Endodermal cell (in vitro differentiated cells): ENCODE results near the gene FBXL5. TPM values are rescaled to one million over a fixed set of nuclear protein-coding genes. Genes with fewer than 3 reads are reported as not detected.

Experiments used
- DNase-seq: peaks from one replicate; pipeline ENCODE4 v3.0.0-alpha.2; 2017
- H3K27ac ChIP-seq: 2 replicates; pipeline ENCODE4 v1.5.1; 2013; ENCODE audit warnings: mild to moderate bottlenecking, low read depth, low read length, moderate library complexity
- H3K27me3 ChIP-seq: 2 replicates; pipeline ENCODE4 v1.6.1; 2013; ENCODE audit warnings: mild to moderate bottlenecking, low read length, moderate library complexity; ENCODE audit not compliant: insufficient read depth, control insufficient read depth, poor library complexity, severe bottlenecking
- H3K36me3 ChIP-seq: 2 replicates; pipeline ENCODE4 v1.7.0; 2013; ENCODE audit warnings: mild to moderate bottlenecking, low read length, moderate library complexity; ENCODE audit not compliant: control insufficient read depth, insufficient read depth
- H3K4me1 ChIP-seq: one replicate; pipeline ENCODE4 v1.7.0; 2013; ENCODE audit warnings: low read length; ENCODE audit not compliant: control insufficient read depth, insufficient read depth
- H3K4me3 ChIP-seq: 2 replicates; pipeline ENCODE4 v1.5.1; 2013; ENCODE audit warnings: mild to moderate bottlenecking, low read length, moderate library complexity
- H3K9ac ChIP-seq: 2 replicates; pipeline ENCODE4 v1.6.1; 2013; ENCODE audit warnings: mild to moderate bottlenecking, low read length, moderate library complexity; ENCODE audit not compliant: poor library complexity, severe bottlenecking; ENCODE audit errors: extremely low read depth
- H3K9me3 ChIP-seq: 2 replicates; pipeline ENCODE4 v1.6.1; 2013; ENCODE audit warnings: mild to moderate bottlenecking, low read length, moderate library complexity; ENCODE audit not compliant: control insufficient read depth
- H3K27ac Mint-ChIP-seq: 2 replicates; pipeline ENCODE4 v1.8.0; 2020; ENCODE audit warnings: mixed read lengths
- H3K27me3 Mint-ChIP-seq: 2 replicates; pipeline ENCODE4 v1.8.0; 2021; ENCODE audit warnings: mild to moderate bottlenecking, mixed read lengths; ENCODE audit not compliant: insufficient read depth
- H3K36me3 Mint-ChIP-seq: 2 replicates; pipeline ENCODE4 v1.8.0; 2020; ENCODE audit warnings: low read depth, mixed read lengths
- H3K4me1 Mint-ChIP-seq: 2 replicates; pipeline ENCODE4 v1.8.0; 2020; ENCODE audit warnings: mixed read lengths
- H3K4me3 Mint-ChIP-seq: 2 replicates; pipeline ENCODE4 v1.8.0; 2020; ENCODE audit warnings: mild to moderate bottlenecking, moderate library complexity, mixed read lengths
- H3K9me3 Mint-ChIP-seq: 2 replicates; pipeline ENCODE4 v1.8.0; 2020; ENCODE audit warnings: mild to moderate bottlenecking, mixed read lengths
- CTCF ChIP-seq: fragments of 200-600 bp; sonication (generic); conservative IDR thresholded peaks from 2 replicates; pipeline ENCODE4 v1.5.0; 2021; ENCODE audit warnings: antibody characterized with exemption, mild to moderate bottlenecking
- WGBS, 2 experiments: methylation state at CpG; one replicate each; pipeline versions ENCODE4 v1.1.5 to v1.1.7; 2013; ENCODE audit warnings: missing lambda C conversion rate in 2 of 2, mixed read lengths in 1 of 2; ENCODE audit not compliant: insufficient coverage in 1 of 2, insufficient read length in 1 of 2; 5-methylcytosine and 5-hydroxymethylcytosine counted together
- total RNA-seq, 2 donors: library from RNA; stranded (reverse); fragmentation: NEBNext Ultra II Directional in 1 of 2; extraction: Animal tissue kit (Norgen Biotek cat#: 25700) in 1 of 2; gene quantifications; 2 replicates in 1 of 2; 3 replicates in 1 of 2; pipeline ENCODE4 v1.2.1, GENCODE V29; 2021

FBXL5 gene
- total RNA-seq, 2 donors from 2014 or later = 60.3 to 88.4 TPM

GRCh38 chr4:15584785-15585184 lies 70.4 kb downstream of the FBXL5 start:
- Histone ChIP-seq H3K4me1 (no peaks in the 10 kb centered on the region), H3K9me3 (peaks cover 7% of the 10 kb centered on the region), H3K4me3 (no peak overlapping the region), H3K27ac (no peak overlapping the region), H3K27me3 (no peaks in the 10 kb centered on the region), H3K9ac (no peak overlapping the region), H3K36me3 (no peaks in the 10 kb centered on the region)
- no peak for TF ChIP-seq CTCF
- no peak overlapping the region for H3K4me3 Mint-ChIP-seq
- peaks cover 9% of the 10 kb centered on the region for H3K9me3 Mint-ChIP-seq
- DNase-seq = no peak
- WGBS, 2 experiments = 94% methylated on average over 1 of the region's 1 CpG; no CpG with 5 or more reads in 1 of the 2 experiments
- no peaks in the 10 kb centered on the region for H3K4me1 Mint-ChIP-seq
- H3K27ac Mint-ChIP-seq = no peak overlapping the region
- H3K36me3 Mint-ChIP-seq = peaks cover 32% of the 10 kb centered on the region
- H3K27me3 Mint-ChIP-seq = no peaks in the 10 kb centered on the region

- no peak overlapping the region for H3K27ac ChIP-seq
Observed at GRCh38 chr4:15577508-15577907, 77.6 kb downstream of the FBXL5 start.

GRCh38 chr4:15575966-15576365 lies 79.2 kb downstream of the FBXL5 start:
- Histone ChIP-seq H3K4me3 (no peak overlapping the region), H3K9me3 (no peaks in the 10 kb centered on the region), H3K4me1 (peaks cover 2% of the 10 kb centered on the region), H3K27ac (no peak overlapping the region), H3K27me3 (no peaks in the 10 kb centered on the region), H3K9ac (no peak overlapping the region), H3K36me3 (no peaks in the 10 kb centered on the region)
- TF ChIP-seq CTCF = no peak
- 82 to 92% methylated on average over 1 to 2 of the region's 2 CpGs for WGBS, 2 experiments
- Mint-ChIP-seq H3K4me1 (no peaks in the 10 kb centered on the region), H3K4me3 (no peak overlapping the region), H3K9me3 (no peaks in the 10 kb centered on the region), H3K36me3 (peaks cover 5% of the 10 kb centered on the region), H3K27me3 (no peaks in the 10 kb centered on the region), H3K27ac (no peak overlapping the region)
- DNase-seq = no peak

More at GRCh38 chr4:15577508-15577907, 77.6 kb downstream of the FBXL5 start:
- H3K9me3 ChIP-seq = no peaks in the 10 kb centered on the region
- Mint-ChIP-seq H3K4me1 (no peaks in the 10 kb centered on the region), H3K4me3 (no peak overlapping the region), H3K9me3 (no peaks in the 10 kb centered on the region), H3K36me3 (peaks cover 5% of the 10 kb centered on the region), H3K27me3 (no peaks in the 10 kb centered on the region), H3K27ac (peak overlapping the region; percentile 30)
- no peak overlapping the region for H3K4me3 ChIP-seq
- H3K36me3 ChIP-seq = no peaks in the 10 kb centered on the region
- H3K4me1 ChIP-seq = peaks cover 2% of the 10 kb centered on the region
- H3K9ac ChIP-seq = no peak overlapping the region
- no peak for DNase-seq
- no peak for TF ChIP-seq CTCF
- no peaks in the 10 kb centered on the region for H3K27me3 ChIP-seq
